PC-9 (cell line): Measurements from ENCODE around the gene GABRP.

Experiments
- EZH2 ChIP-seq: fragments of 200-600 bp; sonication (generic); IDR thresholded peaks from 2 replicates; pipeline ENCODE4 v1.8.0; 2017; ENCODE audit warnings: antibody characterized with exemption, low read depth
- TF ChIP-seq, protein P1 (sequence below): fragments of 200-600 bp; sonication (generic); conservative IDR thresholded peaks from 2 replicates; pipeline ENCODE4 v1.6.1; 2017; ENCODE audit warnings: mixed run types, antibody characterized with exemption, mild to moderate bottlenecking, moderate library complexity

DNA sequence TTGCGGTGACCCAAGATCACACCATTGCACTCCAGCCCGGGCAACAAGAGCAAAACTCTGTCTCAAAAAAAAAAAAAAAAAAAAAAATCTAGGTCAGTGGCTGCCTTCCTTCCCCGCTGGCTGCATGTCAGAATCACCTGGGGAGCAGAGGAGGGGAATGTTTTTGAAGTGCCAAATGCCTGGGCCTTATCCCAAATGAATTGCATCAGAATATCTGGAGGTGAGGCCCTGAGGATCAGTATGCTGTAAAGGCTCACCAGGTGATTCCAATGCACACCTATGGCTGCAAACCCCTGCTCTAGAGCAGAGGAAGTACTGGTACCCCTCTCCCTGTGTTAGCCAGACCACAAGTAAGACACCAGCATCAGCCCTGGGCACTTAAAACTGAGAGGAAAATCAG, 44.7 kb upstream of the GABRP start:
- TF ChIP-seq, protein P1, sequence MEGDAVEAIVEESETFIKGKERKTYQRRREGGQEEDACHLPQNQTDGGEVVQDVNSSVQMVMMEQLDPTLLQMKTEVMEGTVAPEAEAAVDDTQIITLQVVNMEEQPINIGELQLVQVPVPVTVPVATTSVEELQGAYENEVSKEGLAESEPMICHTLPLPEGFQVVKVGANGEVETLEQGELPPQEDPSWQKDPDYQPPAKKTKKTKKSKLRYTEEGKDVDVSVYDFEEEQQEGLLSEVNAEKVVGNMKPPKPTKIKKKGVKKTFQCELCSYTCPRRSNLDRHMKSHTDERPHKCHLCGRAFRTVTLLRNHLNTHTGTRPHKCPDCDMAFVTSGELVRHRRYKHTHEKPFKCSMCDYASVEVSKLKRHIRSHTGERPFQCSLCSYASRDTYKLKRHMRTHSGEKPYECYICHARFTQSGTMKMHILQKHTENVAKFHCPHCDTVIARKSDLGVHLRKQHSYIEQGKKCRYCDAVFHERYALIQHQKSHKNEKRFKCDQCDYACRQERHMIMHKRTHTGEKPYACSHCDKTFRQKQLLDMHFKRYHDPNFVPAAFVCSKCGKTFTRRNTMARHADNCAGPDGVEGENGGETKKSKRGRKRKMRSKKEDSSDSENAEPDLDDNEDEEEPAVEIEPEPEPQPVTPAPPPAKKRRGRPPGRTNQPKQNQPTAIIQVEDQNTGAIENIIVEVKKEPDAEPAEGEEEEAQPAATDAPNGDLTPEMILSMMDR: no peak
- TF ChIP-seq EZH2: no peak
